Measurements from ENCODE around the gene ATRNL1.

GRCh38 chr10:115092555-115093285 is 445 bp upstream of the ATRNL1 start:
- TF ChIP-seq YY1 (IDR thresholded peaks at IDR 0.05; ENCODE audit: insufficient read depth, insufficient read length) (no peak), SUZ12 (IDR thresholded peaks at IDR 0.05; ENCODE audit: extremely low read depth, insufficient read depth, insufficient read length) (no peak), ZNF274 (IDR thresholded peaks at IDR 0.05; ENCODE audit: low read depth, low read length) (no peak)

Data from NT2/D1 (cell line).